SK-N-SH (cell line): Measurements from ENCODE around the gene ITGBL1. TPM values are rescaled to one million over a fixed set of nuclear protein-coding genes. Genes with fewer than 3 reads are reported as not detected.
A peak's percentile ranks its signal among the peaks of the same experiment; 100 is the strongest.

ENCODE experiments used
- CTCF ChIA-PET: fragments of 300-600, 350-600 bp; formaldehyde crosslinking; extraction: SDS; loops from one replicate; lab custom pipeline; 2021; lab: Yijun Ruan, JAX
- POLR2A ChIA-PET: fragments of 350-600 bp; sonication (Branson Sonifier 250); formaldehyde crosslinking; extraction: SDS; loops from one replicate; lab custom pipeline; 2020; ENCODE audit warnings: antibody characterized with exemption, inconsistent platforms; lab: Yijun Ruan, JAX
- DNase-seq: peaks from one replicate; pipeline ENCODE4 v3.0.0; 2012
- H2AFZ ChIP-seq: fragments of 200-600 bp; sonication (generic); 2 replicates; pipeline ENCODE4 v1.8.1; 2016; ENCODE audit warnings: antibody characterized with exemption, mild to moderate bottlenecking, low read depth
- H3F3A ChIP-seq: fragments of 200-600 bp; sonication (generic); replicated peaks from 2 replicates; pipeline ENCODE3; 2016; ENCODE audit warnings: antibody characterized with exemption, mild to moderate bottlenecking; ENCODE audit not compliant: insufficient read depth
- H3K27ac ChIP-seq, 2 experiments: fragments of 200-500 bp in 1 of 2; fragments of 200-600 bp in 1 of 2; sonication (Bioruptor generic) in 1 of 2; sonication (generic), shearing (Covaris generic) in 1 of 2; 2 replicates each; pipeline versions ENCODE4 v1.5.1 to v1.6.1; 2014 to 2016; ENCODE audit warnings: low read depth in 2 of 2, inconsistent platforms in 1 of 2, low read length in 1 of 2, mild to moderate bottlenecking in 1 of 2, mixed read lengths in 1 of 2
- H3K27me3 ChIP-seq: fragments of 200-600 bp; sonication (generic), shearing (Covaris generic); 2 replicates; pipeline ENCODE4 v1.6.1; 2016; ENCODE audit warnings: mixed run types; ENCODE audit not compliant: insufficient read depth
- H3K36me3 ChIP-seq, 2 experiments: fragments of 200-500 bp in 1 of 2; fragments of 200-600 bp in 1 of 2; sonication (Bioruptor generic) in 1 of 2; sonication (generic) in 1 of 2; replicated peaks in 1 of 2; 2 replicates each; pipeline versions ENCODE3 to v1.5.1; 2014 to 2016; ENCODE audit warnings: low read length in 1 of 2, mild to moderate bottlenecking in 1 of 2; ENCODE audit not compliant: insufficient read depth in 2 of 2, control insufficient read depth in 1 of 2
- H3K4me1 ChIP-seq, 2 experiments: fragments of 200-500 bp in 1 of 2; fragments of 200-600 bp in 1 of 2; sonication (Bioruptor generic) in 1 of 2; sonication (generic), shearing (Covaris generic) in 1 of 2; 2 replicates each; pipeline versions ENCODE4 v1.5.1 to v1.6.1; 2014 to 2016; ENCODE audit warnings: low read depth in 1 of 2, low read length in 1 of 2, mixed run types in 1 of 2; ENCODE audit not compliant: insufficient read depth in 2 of 2, control insufficient read depth in 1 of 2
- H3K4me2 ChIP-seq: fragments of 200-600 bp; sonication (generic), shearing (Covaris generic); 2 replicates; pipeline ENCODE4 v1.6.1; 2017; ENCODE audit warnings: mixed run types
- H3K4me3 ChIP-seq, 2 experiments: fragments of 200-500 bp in 1 of 2; fragments of 200-600 bp in 1 of 2; sonication (Bioruptor generic) in 1 of 2; sonication (generic), shearing (Covaris generic) in 1 of 2; 2 replicates each; pipeline versions ENCODE4 v1.5.1 to v1.8.1; 2014 to 2016; ENCODE audit warnings: low read depth in 2 of 2, inconsistent platforms in 1 of 2, low read length in 1 of 2, mild to moderate bottlenecking in 1 of 2, mixed read lengths in 1 of 2, moderate library complexity in 1 of 2
- H3K79me2 ChIP-seq: fragments of 200-600 bp; sonication (generic); 2 replicates; pipeline ENCODE4 v1.8.1; 2017; ENCODE audit warnings: mild to moderate bottlenecking; ENCODE audit not compliant: insufficient read depth
- H3K9ac ChIP-seq: fragments of 200-600 bp; sonication (generic); 2 replicates; pipeline ENCODE4 v1.6.1; 2017; ENCODE audit warnings: mixed run types
- H3K9me2 ChIP-seq: fragments of 200-600 bp; sonication (generic); 2 replicates; pipeline ENCODE4 v1.6.1; 2017; ENCODE audit warnings: mixed run types
- H3K9me3 ChIP-seq: fragments of 200-600 bp; sonication (generic); 2 replicates; pipeline ENCODE4 v1.6.1; 2017; ENCODE audit warnings: mixed run types, mild to moderate bottlenecking, moderate library complexity
- H4K20me1 ChIP-seq: fragments of 200-600 bp; sonication (generic); 2 replicates; pipeline ENCODE4 v1.6.1; 2017; ENCODE audit warnings: mild to moderate bottlenecking, mixed run types; ENCODE audit not compliant: insufficient read depth
- CTCF ChIP-seq: fragments of 200-600 bp; sonication (generic); IDR thresholded peaks from 2 replicates; pipeline ENCODE4 v1.6.1; 2017; ENCODE audit warnings: antibody characterized with exemption, mild to moderate bottlenecking, moderate library complexity
- EZH2phosphoT487 ChIP-seq: fragments of 200-600 bp; sonication (generic); IDR thresholded peaks from 2 replicates; pipeline ENCODE4 v1.6.1; 2017; ENCODE audit warnings: low read depth, mixed run types, mild to moderate bottlenecking, antibody characterized with exemption, moderate library complexity, borderline replicate concordance
- FOSL2 ChIP-seq: IDR thresholded peaks from 2 replicates; pipeline ENCODE4 v1.4.0; 2012; ENCODE audit warnings: low read depth, mild to moderate bottlenecking, moderate library complexity, borderline replicate concordance
- FOXM1 ChIP-seq: IDR thresholded peaks from 2 replicates; pipeline ENCODE4 v1.4.0; 2012; ENCODE audit warnings: low read depth, mild to moderate bottlenecking
- GATA2 ChIP-seq: sonication (generic); formaldehyde crosslinking; IDR thresholded peaks from 2 replicates; pipeline ENCODE4 v1.5.0; 2020; ENCODE audit warnings: mild to moderate bottlenecking, missing genetic modification reagents
- MAX ChIP-seq: IDR thresholded peaks from 2 replicates; pipeline ENCODE4 v1.4.0; 2012; ENCODE audit warnings: low read depth
- MXI1 ChIP-seq: IDR thresholded peaks from 2 replicates; pipeline ENCODE4 v1.6.1; 2012; ENCODE audit warnings: mild to moderate bottlenecking, low read depth, low read length, improper control_type of control experiment
- NRF1 ChIP-seq: IDR thresholded peaks from 2 replicates; pipeline ENCODE4 v1.6.1; 2012; ENCODE audit warnings: low read depth, mild to moderate bottlenecking, low read length
- POLR2AphosphoS5 ChIP-seq: IDR thresholded peaks from 2 replicates; pipeline ENCODE4 v1.6.1; 2012; ENCODE audit warnings: low read depth, low read length
- RAD21 ChIP-seq: IDR thresholded peaks from 2 replicates; pipeline ENCODE4 v1.6.1; 2012; ENCODE audit warnings: mild to moderate bottlenecking, low read length
- RXRA ChIP-seq: IDR thresholded peaks from 2 replicates; pipeline ENCODE4 v1.4.0; 2012; ENCODE audit warnings: low read depth, mild to moderate bottlenecking, borderline replicate concordance
- SIN3A ChIP-seq: IDR thresholded peaks from 2 replicates; pipeline ENCODE4 v1.6.1; 2012; ENCODE audit warnings: low read depth, mild to moderate bottlenecking, low read length, moderate library complexity, borderline replicate concordance
- TAF1 ChIP-seq: IDR thresholded peaks from 2 replicates; pipeline ENCODE4 v1.6.1; 2012; ENCODE audit warnings: low read depth, mild to moderate bottlenecking, low read length, moderate library complexity, borderline replicate concordance
- WGBS: methylation state at CpG from one replicate; pipeline ENCODE4 v1.1.6; 2017; ENCODE audit warnings: low lambda C conversion rate; 5-methylcytosine and 5-hydroxymethylcytosine counted together
- polyA plus RNA-seq, 3 experiments: library from polyadenylated mRNA; depleted of rRNA; stranded (reverse); fragments of >200 nt; gene quantifications; 2 replicates each; pipeline ENCODE4 v1.2.3, GENCODE V29; 2012

ITGBL1 gene
- polyA plus RNA-seq, 1 of the 3 experiments (the other 2 are of a cell fraction) = 78.7 TPM

- no peak overlapping the region for H3K4me3 ChIP-seq
Measured at GRCh38 chr13:101417501-101417900, 35.0 kb upstream of the ITGBL1 start.

GRCh38 chr13:101423872-101424271 lies 28.6 kb upstream of the ITGBL1 start:
- no peak overlapping the region for H3K9ac ChIP-seq
- no peaks in the 10 kb centered on the region for H3K4me1 ChIP-seq
- no peak overlapping the region for H2AFZ ChIP-seq
- H4K20me1 ChIP-seq = no peaks in the 10 kb centered on the region
- ChIA-PET POLR2A (no interaction called here), CTCF (no interaction called here)
- H3K79me2 ChIP-seq = no peaks in the 10 kb centered on the region
- no peak overlapping the region for H3K4me3 ChIP-seq
- H3K4me2 ChIP-seq = no peak overlapping the region
- DNase-seq = no peak
- WGBS = 92% methylated on average over 2 of the region's 2 CpGs
- no peaks in the 10 kb centered on the region for H3K27me3 ChIP-seq
- H3K27ac ChIP-seq = no peak overlapping the region
- H3K36me3 ChIP-seq = no peaks in the 10 kb centered on the region
- no peaks in the 10 kb centered on the region for H3F3A ChIP-seq
- H3K9me3 ChIP-seq = no peaks in the 10 kb centered on the region
- no peak for TF ChIP-seq FOSL2
- no peak for TF ChIP-seq POLR2AphosphoS5
- no peak for TF ChIP-seq RAD21
- TF ChIP-seq SIN3A = no peak
- no peak for TF ChIP-seq CTCF
- TF ChIP-seq GATA2 = no peak
- TF ChIP-seq NRF1 = no peak
- H3K9me2 ChIP-seq = no peaks in the 10 kb centered on the region

More at GRCh38 chr13:101417501-101417900, 35.0 kb upstream of the ITGBL1 start:
- H3K4me1 ChIP-seq = peaks cover 0 to 9% of the 10 kb centered on the region in 2 experiments; a peak in 1 of 4 replicates
- peak overlapping the region in 1 of 2 experiments; percentile 42; a peak in 1 of 4 replicates for H3K27ac ChIP-seq
- DNase-seq = no peak
- no peaks in the 10 kb centered on the region for H3F3A ChIP-seq
- peaks cover 6% of the 10 kb centered on the region for H3K79me2 ChIP-seq
- TF ChIP-seq EZH2phosphoT487 (no peak), SIN3A (no peak), TAF1 (no peak), RXRA (no peak), MAX (no peak), MXI1 (no peak), FOXM1 (no peak)
- H2AFZ ChIP-seq = peak overlapping the region; percentile 85; the same call in 1 of the 2 replicates
- no peaks in the 10 kb centered on the region for H3K36me3 ChIP-seq
- H3K9me3 ChIP-seq = no peaks in the 10 kb centered on the region
- no peaks in the 10 kb centered on the region for H3K27me3 ChIP-seq
- no peaks in the 10 kb centered on the region for H3K9me2 ChIP-seq
- H4K20me1 ChIP-seq = no peaks in the 10 kb centered on the region
- ChIA-PET CTCF (no interaction called here), POLR2A (no interaction called here)
- H3K4me2 ChIP-seq = no peak overlapping the region
- H3K9ac ChIP-seq = no peak overlapping the region; the same call in 1 of the 2 replicates
- WGBS = 88% methylated on average over 5 of the region's 5 CpGs
